RPMI7951 (cell line): ENCODE results near the gene PSG1. TPM values are rescaled to one million over a fixed set of nuclear protein-coding genes. Genes with fewer than 3 reads are reported as not detected.
A peak's percentile ranks its signal among the peaks of the same experiment; 100 is the strongest.
"Not testable (repeated sequence)": the region's sequence is repeated elsewhere in the genome, so short reads cannot be mapped to it uniquely, and the experiment has no call there.

Experiments
- DNase-seq: peaks from one replicate; pipeline ENCODE4 v3.0.0-alpha.2; 2012; ENCODE audit warnings: low read depth
- total RNA-seq: library from RNA; depleted of rRNA; stranded (reverse); fragments of >200 nt; shearing (Covaris generic); gene quantifications from 2 replicates; pipeline ENCODE4 v1.2.3, GENCODE V29; 2014; rRNA removed

PSG1 gene
- 0.24 TPM in 1 of 2 replicates, not detected in the other for total RNA-seq

GRCh38 chr19:42879613-42880012, at the start of gene PSG1:
Gene PSG1, minus strand, starts transcription at chr19:42879713. Its CDS starts 132 bp downstream, at chr19:42879581.
- DNase-seq, result no peak

GRCh38 chr19:42928896-42929295, 49.4 kb upstream of the PSG1 start:
- DNase-seq, result no peak

DNA sequence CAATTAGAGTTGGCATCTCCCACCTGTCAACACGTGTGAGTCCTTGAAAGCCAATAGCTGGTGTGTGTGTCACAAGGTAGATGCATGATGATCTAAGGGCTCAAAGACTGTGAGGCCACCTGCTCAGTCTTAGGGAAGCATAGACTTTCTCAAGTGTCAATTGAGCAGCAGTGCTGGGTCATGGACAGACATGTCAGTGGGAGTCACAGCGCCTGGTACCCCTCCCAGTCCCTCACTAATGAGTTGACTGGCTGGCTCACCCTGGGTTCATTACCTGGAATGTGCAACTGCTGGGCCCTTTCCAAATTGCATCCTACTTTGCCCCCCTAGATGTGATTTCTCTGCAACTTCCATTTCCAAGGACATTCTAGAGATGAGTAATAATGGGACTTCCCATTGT, 47.3 kb upstream of the PSG1 start:
- DNase-seq, result no peak

- DNase-seq, result peak; percentile 78
Measured at GRCh38 chr19:42923106-42923505, 43.6 kb upstream of the PSG1 start.

DNA sequence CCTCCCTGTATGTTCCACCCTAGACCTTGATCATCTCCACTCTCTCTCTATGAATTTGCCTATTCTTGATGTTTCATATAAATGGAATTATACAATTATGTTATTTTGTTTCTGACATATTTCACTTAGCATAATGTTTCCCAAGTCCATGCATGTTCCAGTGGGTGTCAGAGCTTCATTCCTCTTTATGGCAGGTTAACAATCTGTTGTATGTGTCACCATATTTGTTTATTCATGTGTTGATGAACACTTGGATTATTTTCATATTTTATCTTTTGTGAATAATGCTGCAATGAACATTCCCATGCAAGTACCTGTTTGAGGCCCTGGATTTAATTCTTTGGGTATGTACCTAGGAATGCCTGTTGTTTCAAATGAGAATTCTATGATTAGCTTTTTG, 41.5 kb upstream of the PSG1 start:
- not testable (repeated sequence) for DNase-seq

- DNase-seq, result no peak
Measured at GRCh38 chr19:42919757-42920079, 40.2 kb upstream of the PSG1 start.

GRCh38 chr19:42919070-42919756, 39.7 kb upstream of the PSG1 start:
- not testable (repeated sequence) for DNase-seq

GRCh38 chr19:42918377-42919069, 39.0 kb upstream of the PSG1 start:
- DNase-seq, result not testable (repeated sequence)

DNA sequence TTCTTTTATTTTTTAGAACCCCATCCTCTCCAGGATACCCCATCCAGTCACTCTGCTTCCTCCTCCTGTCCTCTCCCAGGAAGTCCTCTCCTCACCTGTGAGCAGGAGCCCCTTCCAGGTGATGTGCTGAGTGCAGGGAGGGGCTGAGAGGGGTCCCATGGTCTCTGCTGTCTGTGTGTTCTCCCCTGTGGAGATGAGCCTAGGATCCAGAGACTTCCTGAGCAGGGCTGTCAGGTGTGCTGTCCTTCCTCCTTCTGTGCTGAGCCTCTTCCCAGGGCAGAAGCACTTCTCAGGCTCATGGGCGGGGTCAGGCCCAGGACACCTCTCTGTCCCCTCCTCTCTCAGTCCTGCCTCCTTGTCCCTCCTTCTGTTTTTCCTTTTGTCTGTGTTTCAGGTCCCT, 38.1 kb upstream of the PSG1 start, which contains the start of gene PSG6:
TSS of gene PSG6 (minus strand) at position 261 of the 400 bp plus-strand sequence. CDS start at position 159, 102 bp downstream.
- DNase-seq, result not testable (repeated sequence)

DNA sequence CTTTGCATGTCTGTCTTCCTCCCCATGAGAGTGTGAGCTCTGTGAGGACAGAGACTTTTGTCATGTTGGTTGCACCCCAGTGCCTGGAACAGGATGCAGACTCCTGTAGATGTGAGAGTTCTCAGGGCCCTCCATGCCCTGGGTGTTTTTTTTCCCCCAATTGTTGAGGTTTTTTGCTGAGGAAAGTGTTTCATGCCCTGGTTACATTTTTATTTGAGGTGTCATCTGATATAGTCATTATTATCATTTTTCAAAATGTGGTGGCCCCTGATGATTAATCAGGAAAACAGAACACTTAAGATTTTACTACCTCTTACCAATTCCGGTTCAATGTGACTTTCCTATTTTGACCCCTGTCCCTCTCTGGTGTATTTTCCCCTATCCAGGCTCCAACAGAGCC, 37.4 kb upstream of the PSG1 start:
- not testable (repeated sequence) for DNase-seq

DNA sequence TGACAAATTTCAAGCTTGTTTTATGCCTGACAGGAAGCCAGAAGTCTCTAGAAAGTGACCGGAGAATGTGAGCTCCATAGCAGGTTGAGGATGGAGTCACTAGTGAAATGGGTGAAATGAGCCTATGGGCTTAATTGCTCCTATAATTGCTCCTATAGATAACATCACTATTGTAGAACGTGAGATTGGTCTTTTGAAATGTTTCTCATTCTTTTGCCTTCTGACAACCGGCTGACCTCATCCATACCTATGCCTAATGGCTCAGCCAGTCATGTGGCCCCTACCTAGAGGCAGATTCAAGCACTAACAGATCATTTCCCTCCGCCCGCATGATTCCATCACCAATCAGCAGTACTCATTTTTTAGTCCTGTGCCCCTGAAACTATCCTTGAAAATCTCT, 34.0 kb upstream of the PSG1 start:
- not testable (repeated sequence) for DNase-seq

- DNase-seq, result not testable (repeated sequence)
Measured at GRCh38 chr19:42912941-42913340, 33.4 kb upstream of the PSG1 start.

GRCh38 chr19:42911731-42912130, 32.2 kb upstream of the PSG1 start:
- not testable (repeated sequence) for DNase-seq

DNA sequence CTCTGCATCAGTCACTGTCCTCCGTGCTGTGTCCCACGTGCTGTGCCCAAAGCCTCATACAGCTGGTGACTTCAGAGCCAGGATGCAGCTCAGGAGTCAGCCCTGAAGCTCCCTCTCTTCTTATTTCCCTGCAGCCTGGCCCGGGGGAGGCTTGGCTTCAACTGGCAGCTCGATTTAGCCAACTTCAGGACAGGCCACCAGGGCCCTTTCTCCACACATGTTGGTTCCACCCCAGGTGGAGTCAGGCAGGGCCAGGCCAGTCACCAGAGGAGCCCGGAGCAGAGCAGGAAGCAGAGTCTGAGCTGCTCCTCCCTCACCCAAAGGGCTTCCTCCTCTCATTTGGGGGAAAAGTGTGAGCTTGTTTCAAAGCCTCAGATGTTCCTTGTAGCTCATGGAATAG, 26.6 kb upstream of the PSG1 start:
- not testable (repeated sequence) for DNase-seq

DNA sequence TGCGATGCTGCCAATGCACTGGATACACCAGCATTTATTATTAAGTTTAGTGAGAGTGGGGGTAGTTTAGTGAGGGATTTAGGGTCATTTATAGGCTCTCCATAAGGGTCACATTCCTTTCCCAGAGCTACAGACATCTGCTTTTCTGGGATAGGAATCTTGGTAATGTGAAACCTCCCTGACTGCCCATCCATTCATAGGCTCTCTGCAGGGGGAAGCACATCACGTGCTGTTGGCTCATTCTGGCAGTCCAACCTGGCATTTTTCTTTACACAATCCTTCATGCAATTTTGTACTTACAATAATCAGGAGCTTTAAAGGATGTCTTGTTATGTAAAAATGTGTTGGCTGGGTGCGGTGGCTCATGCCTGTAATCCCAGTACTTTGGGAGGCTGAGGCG, 21.0 kb upstream of the PSG1 start:
- DNase-seq, result peak; percentile 55

DNA sequence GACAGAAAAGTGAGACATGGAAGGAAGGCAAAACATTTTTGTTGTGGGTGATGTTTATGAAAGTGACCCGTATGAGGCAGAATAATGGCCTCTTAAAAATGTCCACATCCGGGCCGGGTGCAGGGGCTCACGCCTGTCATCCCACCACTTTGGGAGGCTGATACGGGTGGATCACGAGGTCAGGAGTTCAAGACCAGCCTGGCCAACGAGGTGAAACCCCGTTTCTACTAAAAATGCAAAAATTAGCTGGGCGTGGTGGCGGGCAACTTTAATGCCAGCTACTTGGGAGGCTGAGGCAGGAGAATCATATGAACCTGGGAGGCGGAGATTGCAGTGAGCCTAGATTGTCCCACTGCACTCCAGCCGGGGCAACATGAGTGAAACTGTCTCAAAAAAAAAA, 20.2 kb upstream of the PSG1 start:
- DNase-seq, result not testable (repeated sequence)

GRCh38 chr19:42899110-42899509, 19.6 kb upstream of the PSG1 start:
- not testable (repeated sequence) for DNase-seq

DNA sequence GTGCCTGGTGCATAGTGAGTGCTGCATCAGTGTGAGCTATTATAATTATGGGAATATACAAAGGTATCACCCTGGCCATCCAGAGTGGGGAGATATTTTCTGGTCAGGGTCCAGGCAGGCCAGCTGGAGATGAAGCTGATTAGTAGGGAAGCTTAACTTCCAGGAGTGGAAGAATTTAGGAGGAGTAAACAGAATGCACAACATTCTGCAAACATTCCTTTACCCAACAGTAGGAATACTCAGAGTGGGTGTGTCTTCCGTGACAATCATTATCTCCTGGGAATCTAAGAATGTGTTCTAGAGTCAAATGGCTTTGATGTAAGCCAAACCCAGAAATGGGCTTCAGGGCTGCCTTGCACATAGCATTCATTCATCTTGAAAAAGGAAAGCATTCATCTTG, 19.1 kb upstream of the PSG1 start:
- peak; percentile 57 for DNase-seq

GRCh38 chr19:42897729-42898128, 18.2 kb upstream of the PSG1 start:
- DNase-seq, result not testable (repeated sequence)

DNA sequence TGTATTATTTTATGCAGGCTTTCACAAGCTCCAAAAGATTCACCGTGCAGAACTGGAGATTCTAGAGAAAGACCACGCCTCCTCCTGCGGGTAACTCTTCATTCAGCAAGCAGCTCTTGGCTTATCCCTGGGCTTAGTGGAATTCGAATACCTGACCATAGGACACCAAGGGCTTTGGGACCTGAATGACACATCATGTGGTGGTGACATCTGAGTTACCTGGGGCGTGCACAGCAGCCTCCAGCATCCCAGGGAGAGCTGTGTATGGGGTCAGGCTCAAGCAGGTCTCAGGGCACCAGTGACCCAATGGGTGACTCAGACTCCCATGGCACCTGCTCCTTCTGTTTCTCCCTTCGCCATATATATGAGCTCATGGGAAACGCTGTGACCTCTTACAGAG, 10.9 kb upstream of the PSG1 start:
- not testable (repeated sequence) for DNase-seq

DNA sequence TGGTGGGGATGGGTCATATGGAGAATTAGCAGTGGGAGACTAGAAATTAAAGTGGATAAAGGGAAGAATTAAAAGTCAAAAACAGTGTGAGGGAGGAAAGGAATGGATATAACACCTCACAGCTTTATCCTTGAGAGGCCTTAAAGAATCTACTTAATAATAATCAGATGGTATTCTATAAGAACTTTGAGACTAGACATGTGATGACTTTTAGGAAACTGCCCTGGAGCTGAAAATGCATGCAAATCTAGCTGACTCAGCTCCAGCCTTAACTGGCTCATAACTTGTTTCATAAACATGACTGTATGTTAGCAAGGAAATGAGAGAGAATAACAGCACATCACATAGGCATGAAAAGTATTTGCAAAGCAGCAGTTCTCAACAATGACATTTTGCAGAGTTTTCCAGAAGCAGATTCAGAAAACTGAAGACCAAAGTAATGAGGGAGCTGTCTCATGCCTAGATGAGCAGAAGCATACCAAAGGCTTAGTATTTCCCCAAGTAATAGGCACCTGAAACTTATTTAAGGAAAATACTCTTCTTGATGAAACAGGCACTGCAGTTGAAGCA, 8.4 kb upstream of the PSG1 start:
- not testable (repeated sequence) for DNase-seq

DNA sequence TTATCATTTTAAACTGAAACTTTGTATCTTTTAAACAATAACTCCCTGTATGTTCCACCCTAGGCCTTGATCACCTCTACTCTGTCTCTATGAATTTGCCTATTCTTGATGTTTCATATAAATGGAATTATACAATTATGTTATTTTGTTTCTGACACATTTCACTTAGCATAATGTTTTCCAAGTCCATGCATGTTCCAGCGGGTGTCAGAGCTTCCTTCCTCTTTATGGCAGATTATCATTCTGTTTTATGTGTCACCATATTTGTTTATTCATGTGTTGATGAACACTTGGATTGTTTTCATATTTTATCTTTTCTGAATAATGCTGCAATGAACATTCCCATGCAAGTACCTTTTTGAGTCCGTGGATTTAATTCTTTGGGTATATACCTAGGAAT, 3.2 kb upstream of the PSG1 start:
- not testable (repeated sequence) for DNase-seq

GRCh38 chr19:42882010-42882409, 2.5 kb upstream of the PSG1 start:
- not testable (repeated sequence) for DNase-seq
